ENCODE measurements around the gene DVL3. TPM values are rescaled to one million over a fixed set of nuclear protein-coding genes. Genes with fewer than 3 reads are reported as not detected.
"Not testable (repeated sequence)": the region's sequence is repeated elsewhere in the genome, so short reads cannot be mapped to it uniquely, and the experiment has no call there.

Gene DVL3
- polyA plus RNA-seq (2013, experiment 1 of 2) = 86.1 TPM
- polyA plus RNA-seq (2013, experiment 2 of 2) = 71.8 TPM

DNA sequence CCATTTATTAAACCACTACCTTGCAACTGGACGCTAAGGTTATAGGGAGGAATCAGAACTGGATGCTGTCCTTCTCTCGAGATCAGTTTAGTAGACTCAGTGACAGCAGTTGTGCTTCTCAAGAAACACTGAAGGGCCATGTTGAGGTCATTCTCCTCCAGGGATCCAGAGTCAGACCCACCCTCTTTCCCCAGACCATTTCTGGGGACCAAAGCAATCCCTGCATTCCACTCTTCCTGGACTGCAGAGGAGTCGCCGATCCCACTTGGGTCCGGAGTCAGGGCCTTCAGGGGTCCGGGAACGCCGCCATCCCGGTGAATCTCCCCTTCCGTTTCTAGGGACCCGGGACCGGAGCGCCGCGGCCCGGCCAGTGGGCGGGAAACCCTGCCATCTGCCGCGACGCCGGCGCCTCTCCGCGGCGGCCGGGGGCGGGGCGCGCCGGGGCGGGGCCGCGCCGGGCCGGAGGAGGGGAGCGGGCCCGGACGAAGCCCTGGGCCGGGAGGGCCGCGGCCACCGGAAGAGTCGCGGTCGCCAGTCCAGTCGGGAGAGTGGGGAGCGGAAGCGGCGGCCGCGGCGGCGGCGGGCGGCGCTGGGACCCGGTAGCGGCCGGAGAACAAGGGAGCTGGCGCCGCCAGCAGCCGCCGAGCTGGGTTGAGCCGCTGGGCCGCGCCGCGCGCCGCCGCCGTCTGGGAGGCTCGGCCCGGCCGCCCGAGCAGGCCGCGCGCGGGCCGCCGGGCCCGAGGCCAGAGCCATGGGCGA, at the start of gene DVL3:
Gene DVL3, plus strand, starts transcription at position 493 of the 759 bp plus-strand sequence. Its CDS starts 259 bp downstream, at position 752.
- H3K27ac ChIP-seq (ENCODE audit: low read depth, low read length, severe bottlenecking) = peak within 1 kb of the TSS; percentile 89
- peak within 1 kb of the TSS; percentile 71 for H3K4me3 ChIP-seq (ENCODE audit: extremely low read depth, insufficient read depth, low read length, poor library complexity, severe bottlenecking)
- H3K4me1 ChIP-seq (ENCODE audit: control insufficient read depth, insufficient read depth, low read length, poor library complexity, severe bottlenecking) = peaks cover 16% of the 10 kb centered on the region
- WGBS, 2 experiments (ENCODE audit: insufficient coverage in 2 of 2) = 1 to 2% methylated on average over 50 to 63 of the region's 84 CpGs
- no peaks in the 10 kb centered on the region for H3K9me3 ChIP-seq (ENCODE audit: control insufficient read depth, low read length)
- peaks cover 21% of the 10 kb centered on the region for H3K36me3 ChIP-seq (ENCODE audit: control insufficient read depth, insufficient read depth, low read length)

DNA sequence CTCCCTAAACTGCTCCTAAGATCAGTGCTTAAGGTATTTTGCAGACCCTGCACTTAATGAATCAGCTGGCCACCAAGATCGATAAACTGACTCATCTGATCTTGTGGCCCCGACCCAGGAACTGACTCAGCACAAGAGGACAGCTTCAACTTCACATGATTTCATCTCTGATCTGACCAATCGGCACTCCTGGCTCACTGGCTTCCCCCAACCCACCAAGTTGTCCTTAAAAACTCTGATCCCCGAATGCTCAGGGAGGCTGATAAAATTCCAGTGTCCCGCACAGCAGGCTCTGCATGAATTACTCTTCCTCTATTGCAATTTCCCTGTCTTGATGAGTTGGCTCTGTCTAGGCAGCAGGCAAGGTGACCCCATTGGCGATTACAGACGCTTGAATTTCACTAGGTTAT, 44.9 kb upstream of the DVL3 start:
- Histone ChIP-seq H3K9me3 (ENCODE audit: control insufficient read depth, low read length) (no peaks in the 10 kb centered on the region), H3K4me1 (ENCODE audit: control insufficient read depth, insufficient read depth, low read length, poor library complexity, severe bottlenecking) (peaks cover 3% of the 10 kb centered on the region), H3K4me3 (ENCODE audit: extremely low read depth, insufficient read depth, low read length, poor library complexity, severe bottlenecking) (no peak overlapping the region), H3K36me3 (ENCODE audit: control insufficient read depth, insufficient read depth, low read length) (no peaks in the 10 kb centered on the region), H3K27ac (ENCODE audit: low read depth, low read length, severe bottlenecking) (no peak overlapping the region)
- 56 to 73% methylated on average over 5 to 7 of the region's 7 CpGs for WGBS, 2 experiments (ENCODE audit: insufficient coverage in 2 of 2)

DNA sequence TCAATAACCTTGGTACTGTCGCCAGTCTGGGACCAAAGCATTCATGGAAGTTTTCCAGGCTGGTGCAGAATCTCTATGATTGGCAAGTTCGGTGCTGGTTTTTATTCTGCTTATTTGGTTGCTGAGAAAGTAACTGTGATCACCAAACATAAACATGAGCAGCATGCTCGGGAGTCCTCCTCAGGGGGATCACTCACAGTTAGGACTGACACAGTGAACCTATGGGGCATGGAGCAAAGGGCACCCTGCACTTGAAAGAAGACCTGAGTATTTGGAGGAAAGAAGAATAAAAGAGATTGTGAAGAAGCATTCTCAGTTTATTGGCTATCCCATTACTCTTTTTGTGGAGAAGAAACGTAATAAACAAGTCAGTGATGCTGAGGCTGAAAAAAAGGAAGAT, 39.2 kb upstream of the DVL3 start:
- Histone ChIP-seq H3K36me3 (ENCODE audit: control insufficient read depth, insufficient read depth, low read length) (no peaks in the 10 kb centered on the region), H3K27ac (ENCODE audit: low read depth, low read length, severe bottlenecking) (no peak overlapping the region), H3K4me1 (ENCODE audit: control insufficient read depth, insufficient read depth, low read length, poor library complexity, severe bottlenecking) (no peaks in the 10 kb centered on the region), H3K9me3 (ENCODE audit: control insufficient read depth, low read length) (no peaks in the 10 kb centered on the region), H3K4me3 (ENCODE audit: extremely low read depth, insufficient read depth, low read length, poor library complexity, severe bottlenecking) (no peak overlapping the region)
- 83 to 87% methylated on average over 2 to 4 of the region's 4 CpGs for WGBS, 2 experiments (ENCODE audit: insufficient coverage in 2 of 2)

GRCh38 chr3:184117636-184118035, 37.5 kb upstream of the DVL3 start:
- Histone ChIP-seq H3K27ac (ENCODE audit: low read depth, low read length, severe bottlenecking) (no peak overlapping the region), H3K9me3 (ENCODE audit: control insufficient read depth, low read length) (no peaks in the 10 kb centered on the region), H3K4me3 (ENCODE audit: extremely low read depth, insufficient read depth, low read length, poor library complexity, severe bottlenecking) (no peak overlapping the region), H3K4me1 (ENCODE audit: control insufficient read depth, insufficient read depth, low read length, poor library complexity, severe bottlenecking) (no peaks in the 10 kb centered on the region), H3K36me3 (ENCODE audit: control insufficient read depth, insufficient read depth, low read length) (no peaks in the 10 kb centered on the region)
- WGBS, 2 experiments (ENCODE audit: insufficient coverage in 2 of 2) = no CpG with 5 or more reads among the region's 6 CpGs

DNA sequence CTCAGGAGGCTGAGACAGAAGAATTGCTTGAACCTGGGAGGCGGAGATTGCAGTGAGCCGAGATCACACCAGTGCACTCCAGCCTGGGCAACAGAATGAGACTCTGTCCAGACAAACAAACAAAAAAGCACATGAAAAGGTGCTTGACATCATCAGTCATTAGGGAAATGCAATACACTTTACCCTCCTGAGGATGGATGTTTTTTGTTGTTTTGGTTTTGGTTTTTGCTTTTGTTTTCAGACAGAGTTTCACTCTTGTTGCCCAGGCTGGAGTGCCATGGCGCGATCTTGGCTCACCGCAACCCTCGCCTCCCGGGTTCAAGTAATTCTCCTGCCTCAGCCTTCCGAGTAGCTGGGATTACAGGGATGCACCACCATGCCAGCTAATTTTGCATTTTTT, 34.1 kb upstream of the DVL3 start:
- H3K9me3 ChIP-seq (ENCODE audit: control insufficient read depth, low read length); H3K36me3 ChIP-seq (ENCODE audit: control insufficient read depth, insufficient read depth, low read length); H3K4me3 ChIP-seq (ENCODE audit: extremely low read depth, insufficient read depth, low read length, poor library complexity, severe bottlenecking); H3K27ac ChIP-seq (ENCODE audit: low read depth, low read length, severe bottlenecking); H3K4me1 ChIP-seq (ENCODE audit: control insufficient read depth, insufficient read depth, low read length, poor library complexity, severe bottlenecking): not testable (repeated sequence)
- WGBS, 2 experiments (ENCODE audit: insufficient coverage in 2 of 2) = 94% methylated on average over 8 of the region's 8 CpGs

- no CpG with 5 or more reads among the region's 3 CpGs for WGBS, 2 experiments (ENCODE audit: insufficient coverage in 2 of 2)
- no peak overlapping the region for H3K4me3 ChIP-seq (ENCODE audit: extremely low read depth, insufficient read depth, low read length, poor library complexity, severe bottlenecking)
- H3K4me1 ChIP-seq (ENCODE audit: control insufficient read depth, insufficient read depth, low read length, poor library complexity, severe bottlenecking) = no peaks in the 10 kb centered on the region
- no peaks in the 10 kb centered on the region for H3K9me3 ChIP-seq (ENCODE audit: control insufficient read depth, low read length)
- H3K36me3 ChIP-seq (ENCODE audit: control insufficient read depth, insufficient read depth, low read length) = no peaks in the 10 kb centered on the region
- H3K27ac ChIP-seq (ENCODE audit: low read depth, low read length, severe bottlenecking) = no peak overlapping the region
Observed at GRCh38 chr3:184126006-184126405, 29.2 kb upstream of the DVL3 start.

- WGBS, 2 experiments (ENCODE audit: insufficient coverage in 2 of 2) = no CpG with 5 or more reads among the region's 2 CpGs
Observed at GRCh38 chr3:184129012-184129411, 26.2 kb upstream of the DVL3 start.

DNA sequence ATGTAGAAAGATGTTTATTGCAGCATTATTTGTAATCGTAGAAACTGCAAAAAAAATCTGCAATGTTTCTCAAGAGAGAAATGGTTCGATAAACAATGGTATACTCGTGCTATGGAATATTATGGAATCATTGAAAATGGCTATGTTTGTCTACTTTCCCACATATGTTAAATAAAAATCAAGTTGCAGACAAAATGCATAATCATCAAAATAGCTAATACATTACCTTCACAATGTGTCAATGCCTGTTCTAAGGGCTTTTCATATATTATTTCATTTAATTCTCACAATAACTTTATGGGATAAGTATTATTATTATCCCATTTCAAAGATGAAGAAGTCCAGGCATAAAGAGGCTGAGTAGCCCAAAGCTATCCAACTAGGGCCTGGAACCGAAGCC, 22.2 kb upstream of the DVL3 start:
- WGBS, 2 experiments (ENCODE audit: insufficient coverage in 2 of 2) = 83% methylated on average over 1 of the region's 4 CpGs; no CpG with 5 or more reads in 1 of the 2 experiments
- H3K4me3 ChIP-seq (ENCODE audit: extremely low read depth, insufficient read depth, low read length, poor library complexity, severe bottlenecking) = no peak overlapping the region
- no peak overlapping the region for H3K27ac ChIP-seq (ENCODE audit: low read depth, low read length, severe bottlenecking)
- no peaks in the 10 kb centered on the region for H3K9me3 ChIP-seq (ENCODE audit: control insufficient read depth, low read length)
- H3K4me1 ChIP-seq (ENCODE audit: control insufficient read depth, insufficient read depth, low read length, poor library complexity, severe bottlenecking) = peaks cover 3% of the 10 kb centered on the region
- peaks cover 9% of the 10 kb centered on the region for H3K36me3 ChIP-seq (ENCODE audit: control insufficient read depth, insufficient read depth, low read length)

More at GRCh38 chr3:184129012-184129411, 26.2 kb upstream of the DVL3 start:
- Histone ChIP-seq H3K4me3 (ENCODE audit: extremely low read depth, insufficient read depth, low read length, poor library complexity, severe bottlenecking) (no peak overlapping the region), H3K36me3 (ENCODE audit: control insufficient read depth, insufficient read depth, low read length) (no peaks in the 10 kb centered on the region), H3K27ac (ENCODE audit: low read depth, low read length, severe bottlenecking) (no peak overlapping the region), H3K9me3 (ENCODE audit: control insufficient read depth, low read length) (no peaks in the 10 kb centered on the region), H3K4me1 (ENCODE audit: control insufficient read depth, insufficient read depth, low read length, poor library complexity, severe bottlenecking) (peaks cover 3% of the 10 kb centered on the region)

GRCh38 chr3:184133840-184134745, 21.1 kb upstream of the DVL3 start:
- WGBS, 2 experiments (ENCODE audit: insufficient coverage in 2 of 2) = 0 to 1% methylated on average over 28 to 29 of the region's 37 CpGs
- peak overlapping the region; percentile 85 for H3K4me3 ChIP-seq (ENCODE audit: extremely low read depth, insufficient read depth, low read length, poor library complexity, severe bottlenecking)
- H3K4me1 ChIP-seq (ENCODE audit: control insufficient read depth, insufficient read depth, low read length, poor library complexity, severe bottlenecking) = peaks cover 3% of the 10 kb centered on the region
- peaks cover 14% of the 10 kb centered on the region for H3K36me3 ChIP-seq (ENCODE audit: control insufficient read depth, insufficient read depth, low read length)
- H3K9me3 ChIP-seq (ENCODE audit: control insufficient read depth, low read length) = no peaks in the 10 kb centered on the region
- H3K27ac ChIP-seq (ENCODE audit: low read depth, low read length, severe bottlenecking) = peak overlapping the region; percentile 78

DNA sequence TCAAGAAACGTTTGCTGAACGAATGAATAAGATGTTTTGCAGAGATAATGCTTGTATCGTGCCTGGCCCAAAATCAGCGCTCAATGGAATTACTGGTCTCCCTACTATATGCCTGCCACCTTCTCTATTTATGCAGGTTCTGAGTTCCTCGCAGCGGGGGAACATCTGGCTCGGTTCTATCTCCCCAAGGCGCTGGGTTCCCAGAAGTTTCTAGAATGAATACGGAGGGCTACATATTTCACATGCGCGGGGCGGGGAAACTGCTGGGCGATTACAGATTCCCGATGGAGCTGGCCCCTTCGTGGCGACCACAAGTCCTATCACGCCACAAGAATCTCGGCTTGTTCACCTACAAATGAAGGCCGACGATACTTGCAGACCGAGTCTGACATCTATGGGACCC, 20.4 kb upstream of the DVL3 start:
- 0% methylated on average over 14 to 16 of the region's 21 CpGs for WGBS, 2 experiments (ENCODE audit: insufficient coverage in 2 of 2)

More for the DNA sequence above, 20.4 kb upstream of the DVL3 start:
- Histone ChIP-seq H3K36me3 (ENCODE audit: control insufficient read depth, insufficient read depth, low read length) (peaks cover 21% of the 10 kb centered on the region), H3K27ac (ENCODE audit: low read depth, low read length, severe bottlenecking) (peak overlapping the region; percentile 78), H3K9me3 (ENCODE audit: control insufficient read depth, low read length) (no peaks in the 10 kb centered on the region), H3K4me1 (ENCODE audit: control insufficient read depth, insufficient read depth, low read length, poor library complexity, severe bottlenecking) (peaks cover 3% of the 10 kb centered on the region), H3K4me3 (ENCODE audit: extremely low read depth, insufficient read depth, low read length, poor library complexity, severe bottlenecking) (peak overlapping the region; percentile 85)

Measured in mesodermal cell (in vitro differentiated cells).